ENCODE results near the gene POU3F1. TPM values are rescaled to one million over a fixed set of nuclear protein-coding genes. Genes with fewer than 3 reads are reported as not detected.

Gene POU3F1
- total and polyA plus RNA-seq, 10 of the 15 experiments (the other 5 are each of a cell fraction or from before 2014, with no cell fraction given) = 0.04 to 0.53 (median 0.10) TPM; not detected in 3

DNA sequence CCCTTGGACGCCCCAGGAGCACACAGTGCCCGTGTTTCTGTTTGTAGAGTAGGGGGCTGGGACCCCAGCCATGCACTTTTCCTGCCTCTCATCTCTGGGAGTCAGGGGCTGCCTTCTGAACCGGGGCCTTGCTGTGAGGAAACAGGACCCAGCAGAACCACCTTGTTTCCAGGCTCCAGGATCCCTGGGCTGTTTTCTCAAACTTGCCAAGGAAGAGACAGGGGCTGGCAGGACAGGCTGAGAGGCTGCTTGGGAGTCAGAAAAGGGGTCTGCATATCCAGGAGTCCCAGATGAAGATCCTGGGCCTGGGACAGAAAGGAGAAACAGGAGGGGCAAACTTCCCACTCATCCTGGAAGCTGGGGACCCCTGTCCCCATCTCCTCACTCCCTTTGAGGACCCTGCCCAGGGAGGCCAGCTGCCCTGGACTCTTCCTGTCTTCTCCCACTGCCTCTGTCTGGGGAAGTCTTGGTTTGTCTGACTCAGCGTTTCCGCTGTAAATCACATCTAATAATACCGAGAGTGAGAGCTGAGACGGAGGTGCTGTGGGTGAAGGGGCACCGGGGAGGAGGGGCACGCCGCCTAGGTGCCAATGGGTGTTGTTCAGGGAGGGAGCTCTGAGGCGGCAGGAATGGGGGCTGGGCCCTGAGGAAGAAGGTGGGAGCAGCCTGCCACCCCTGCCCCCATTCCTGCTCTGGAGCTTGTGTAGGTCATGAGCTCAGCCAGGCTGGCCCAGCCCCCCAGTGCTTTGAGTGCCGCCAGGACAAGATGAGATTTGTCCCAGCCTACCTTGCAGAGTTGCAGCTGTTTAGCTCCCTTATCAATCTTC is 16.7 kb downstream of the POU3F1 start (continued):
- TF ChIP-seq, protein P1, sequence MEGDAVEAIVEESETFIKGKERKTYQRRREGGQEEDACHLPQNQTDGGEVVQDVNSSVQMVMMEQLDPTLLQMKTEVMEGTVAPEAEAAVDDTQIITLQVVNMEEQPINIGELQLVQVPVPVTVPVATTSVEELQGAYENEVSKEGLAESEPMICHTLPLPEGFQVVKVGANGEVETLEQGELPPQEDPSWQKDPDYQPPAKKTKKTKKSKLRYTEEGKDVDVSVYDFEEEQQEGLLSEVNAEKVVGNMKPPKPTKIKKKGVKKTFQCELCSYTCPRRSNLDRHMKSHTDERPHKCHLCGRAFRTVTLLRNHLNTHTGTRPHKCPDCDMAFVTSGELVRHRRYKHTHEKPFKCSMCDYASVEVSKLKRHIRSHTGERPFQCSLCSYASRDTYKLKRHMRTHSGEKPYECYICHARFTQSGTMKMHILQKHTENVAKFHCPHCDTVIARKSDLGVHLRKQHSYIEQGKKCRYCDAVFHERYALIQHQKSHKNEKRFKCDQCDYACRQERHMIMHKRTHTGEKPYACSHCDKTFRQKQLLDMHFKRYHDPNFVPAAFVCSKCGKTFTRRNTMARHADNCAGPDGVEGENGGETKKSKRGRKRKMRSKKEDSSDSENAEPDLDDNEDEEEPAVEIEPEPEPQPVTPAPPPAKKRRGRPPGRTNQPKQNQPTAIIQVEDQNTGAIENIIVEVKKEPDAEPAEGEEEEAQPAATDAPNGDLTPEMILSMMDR (IDR thresholded peaks at IDR 0.05 in 2 of 3, conservative IDR thresholded peaks at IDR 0.05 in 1 of 3; ENCODE audit: control insufficient read depth in 2 of 3, extremely low read depth in 1 of 3, insufficient read depth in 1 of 3, low read depth in 3 of 3, low read length in 3 of 3) = no peak
- TF ChIP-seq NR2C1 (IDR thresholded peaks at IDR 0.05) = 0 out of 2 replicates have a peak, but pooled peaks have one; percentile 9
- TF ChIP-seq ESRRA (IDR thresholded peaks at IDR 0.05; ENCODE audit: low read length) = no peak
- TF ChIP-seq SMAD1 (IDR thresholded peaks at IDR 0.05; ENCODE audit: low read depth, partially characterized antibody) = no peak
- TF ChIP-seq, protein P2, sequence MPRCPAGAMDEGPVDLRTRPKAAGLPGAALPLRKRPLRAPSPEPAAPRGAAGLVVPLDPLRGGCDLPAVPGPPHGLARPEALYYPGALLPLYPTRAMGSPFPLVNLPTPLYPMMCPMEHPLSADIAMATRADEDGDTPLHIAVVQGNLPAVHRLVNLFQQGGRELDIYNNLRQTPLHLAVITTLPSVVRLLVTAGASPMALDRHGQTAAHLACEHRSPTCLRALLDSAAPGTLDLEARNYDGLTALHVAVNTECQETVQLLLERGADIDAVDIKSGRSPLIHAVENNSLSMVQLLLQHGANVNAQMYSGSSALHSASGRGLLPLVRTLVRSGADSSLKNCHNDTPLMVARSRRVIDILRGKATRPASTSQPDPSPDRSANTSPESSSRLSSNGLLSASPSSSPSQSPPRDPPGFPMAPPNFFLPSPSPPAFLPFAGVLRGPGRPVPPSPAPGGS (IDR thresholded peaks at IDR 0.05; ENCODE audit: borderline replicate concordance, insufficient read depth, low read depth, low read length, poor library complexity, severe bottlenecking) = peak; percentile 81
- TF ChIP-seq ZNF274 (IDR thresholded peaks at IDR 0.05; ENCODE audit: insufficient read depth, insufficient read length) = no peak
- TF ChIP-seq, protein P3, sequence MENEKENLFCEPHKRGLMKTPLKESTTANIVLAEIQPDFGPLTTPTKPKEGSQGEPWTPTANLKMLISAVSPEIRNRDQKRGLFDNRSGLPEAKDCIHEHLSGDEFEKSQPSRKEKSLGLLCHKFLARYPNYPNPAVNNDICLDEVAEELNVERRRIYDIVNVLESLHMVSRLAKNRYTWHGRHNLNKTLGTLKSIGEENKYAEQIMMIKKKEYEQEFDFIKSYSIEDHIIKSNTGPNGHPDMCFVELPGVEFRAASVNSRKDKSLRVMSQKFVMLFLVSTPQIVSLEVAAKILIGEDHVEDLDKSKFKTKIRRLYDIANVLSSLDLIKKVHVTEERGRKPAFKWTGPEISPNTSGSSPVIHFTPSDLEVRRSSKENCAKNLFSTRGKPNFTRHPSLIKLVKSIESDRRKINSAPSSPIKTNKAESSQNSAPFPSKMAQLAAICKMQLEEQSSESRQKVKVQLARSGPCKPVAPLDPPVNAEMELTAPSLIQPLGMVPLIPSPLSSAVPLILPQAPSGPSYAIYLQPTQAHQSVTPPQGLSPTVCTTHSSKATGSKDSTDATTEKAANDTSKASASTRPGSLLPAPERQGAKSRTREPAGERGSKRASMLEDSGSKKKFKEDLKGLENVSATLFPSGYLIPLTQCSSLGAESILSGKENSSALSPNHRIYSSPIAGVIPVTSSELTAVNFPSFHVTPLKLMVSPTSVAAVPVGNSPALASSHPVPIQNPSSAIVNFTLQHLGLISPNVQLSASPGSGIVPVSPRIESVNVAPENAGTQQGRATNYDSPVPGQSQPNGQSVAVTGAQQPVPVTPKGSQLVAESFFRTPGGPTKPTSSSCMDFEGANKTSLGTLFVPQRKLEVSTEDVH (IDR thresholded peaks at IDR 0.05; ENCODE audit: low read depth, partially characterized antibody) = no peak
- no peak for TF ChIP-seq FOS (IDR thresholded peaks at IDR 0.05; ENCODE audit: borderline replicate concordance, extremely low read depth, insufficient read length)
- TF ChIP-seq JUND (IDR thresholded peaks at IDR 0.05; ENCODE audit: low read depth, low read length) = peak; percentile 56; the same call in 1 of the 2 replicates
- no peak for TF ChIP-seq KDM1A (IDR thresholded peaks at IDR 0.05; ENCODE audit: borderline replicate concordance)
- peak; percentile 89 for TF ChIP-seq JUNB (IDR thresholded peaks at IDR 0.05)
- no peak for TF ChIP-seq RCOR1 (conservative IDR thresholded peaks at IDR 0.05; ENCODE audit: low read depth, low read length)
- no peak for TF ChIP-seq HDGF (IDR thresholded peaks at IDR 0.05)
- TF ChIP-seq HDAC2 (IDR thresholded peaks at IDR 0.05) = no peak
- TF ChIP-seq PML (IDR thresholded peaks at IDR 0.05; ENCODE audit: low read length) = no peak
- TF ChIP-seq SRF (IDR thresholded peaks at IDR 0.05; ENCODE audit: low read depth in 2 of 2, low read length in 2 of 2) = no peak
- TF ChIP-seq KLF5 (IDR thresholded peaks at IDR 0.05; ENCODE audit: partially characterized antibody) = peak; percentile 29
- no peak for TF ChIP-seq GABPA (IDR thresholded peaks at IDR 0.05; ENCODE audit: low read depth)
- TF ChIP-seq CBX5 (IDR thresholded peaks at IDR 0.05; ENCODE audit: low read depth) = no peak
- no peak for TF ChIP-seq NR2C2 (IDR thresholded peaks at IDR 0.05; ENCODE audit: borderline replicate concordance, control insufficient read depth, insufficient read length, low read depth)
- TF ChIP-seq ZSCAN29 (IDR thresholded peaks at IDR 0.05) = no peak
- TF ChIP-seq, protein P4, sequence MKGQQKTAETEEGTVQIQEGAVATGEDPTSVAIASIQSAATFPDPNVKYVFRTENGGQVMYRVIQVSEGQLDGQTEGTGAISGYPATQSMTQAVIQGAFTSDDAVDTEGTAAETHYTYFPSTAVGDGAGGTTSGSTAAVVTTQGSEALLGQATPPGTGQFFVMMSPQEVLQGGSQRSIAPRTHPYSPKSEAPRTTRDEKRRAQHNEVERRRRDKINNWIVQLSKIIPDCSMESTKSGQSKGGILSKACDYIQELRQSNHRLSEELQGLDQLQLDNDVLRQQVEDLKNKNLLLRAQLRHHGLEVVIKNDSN (IDR thresholded peaks at IDR 0.05; ENCODE audit: borderline replicate concordance, extremely low read length, insufficient read depth, low read depth, low read length) = no peak
- peak; percentile 69; the same call in 1 of the 2 replicates for TF ChIP-seq ZNF217 (IDR thresholded peaks at IDR 0.05)
- no peak for TF ChIP-seq YBX1 (IDR thresholded peaks at IDR 0.05)

All from GM12878 (cell line).